Retina (tissue), 1 donor: Measurements from ENCODE around the gene EFEMP2.
A peak's percentile ranks its signal among the peaks of the same experiment; 100 is the strongest.
"Not testable (repeated sequence)": the region's sequence is repeated elsewhere in the genome, so short reads cannot be mapped to it uniquely, and the experiment has no call there.

Experiments used
- DNase-seq: peaks from one replicate; pipeline ENCODE4 v3.0.0-alpha.2; 2016

Gene EFEMP2

GRCh38 chr11:65900125-65900898, 27.7 kb upstream of the EFEMP2 start, which contains the start of gene FOSL1:
Gene FOSL1 (minus strand): TSS chr11:65900388. CDS start chr11:65900339, 49 bp downstream.
- peak; percentile 64 for DNase-seq

- peak; percentile 60 for DNase-seq
Measured at GRCh38 chr11:65899356-65900124, 26.9 kb upstream of the EFEMP2 start.

- no peak for DNase-seq
Measured at GRCh38 chr11:65898656-65899355, 26.2 kb upstream of the EFEMP2 start.

- no peak for DNase-seq
Measured at GRCh38 chr11:65897020-65897471, 24.4 kb upstream of the EFEMP2 start.

- no peak for DNase-seq
Measured at GRCh38 chr11:65896034-65896999, 23.7 kb upstream of the EFEMP2 start.

GRCh38 chr11:65895482-65895981, 22.9 kb upstream of the EFEMP2 start:
- DNase-seq = no peak

GRCh38 chr11:65894034-65894591, 21.5 kb upstream of the EFEMP2 start:
- no peak for DNase-seq

- DNase-seq = no peak
Measured at GRCh38 chr11:65892661-65893317, 20.2 kb upstream of the EFEMP2 start.

- DNase-seq = not testable (repeated sequence)
Measured at GRCh38 chr11:65892137-65892540, 19.5 kb upstream of the EFEMP2 start.

GRCh38 chr11:65891219-65892136, 18.9 kb upstream of the EFEMP2 start:
- peak; percentile 29 for DNase-seq

- peak; percentile 96 for DNase-seq
Measured at GRCh38 chr11:65890324-65891218, 18.0 kb upstream of the EFEMP2 start, which contains the start of gene CCDC85B. Gene CCDC85B (plus strand): TSS chr11:65890673. CDS start chr11:65890784, 111 bp downstream.

- peak; percentile 98 for DNase-seq
Measured at GRCh38 chr11:65888163-65888814, 15.7 kb upstream of the EFEMP2 start, which contains the start of gene FIBP. Gene FIBP (minus strand): TSS chr11:65888471. CDS start chr11:65888418, 53 bp downstream.

- no peak for DNase-seq
Measured at GRCh38 chr11:65887723-65888162, 15.1 kb upstream of the EFEMP2 start.

GRCh38 chr11:65886826-65887722, 14.5 kb upstream of the EFEMP2 start:
- DNase-seq = no peak

GRCh38 chr11:65885808-65886536, 13.4 kb upstream of the EFEMP2 start:
- no peak for DNase-seq

GRCh38 chr11:65885231-65885630, 12.6 kb upstream of the EFEMP2 start:
- no peak for DNase-seq
